ENCODE results near the gene FOXA2.
"Not testable (repeated sequence)": the region's sequence is repeated elsewhere in the genome, so short reads cannot be mapped to it uniquely, and the experiment has no call there.

FOXA2 gene

DNA sequence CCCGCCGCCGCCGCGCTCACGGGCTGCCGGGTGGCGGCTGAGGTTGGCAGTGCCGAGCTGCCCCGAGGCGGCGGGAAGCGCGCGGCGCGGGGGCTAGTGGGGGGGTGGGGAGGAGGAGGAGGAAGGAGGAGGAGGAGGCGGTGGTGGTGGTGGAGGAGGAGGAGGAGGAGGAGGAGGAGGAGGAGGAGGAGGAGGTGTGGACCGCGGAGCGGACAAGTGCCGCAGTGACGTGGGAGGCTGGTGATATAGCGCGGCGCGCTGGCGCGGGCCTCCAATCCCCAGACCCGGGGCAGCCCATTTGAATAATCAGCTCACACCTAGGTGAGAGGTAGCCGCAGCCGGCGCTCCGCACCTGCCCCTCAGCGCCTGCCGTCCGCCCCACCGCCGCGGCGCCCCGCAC, at the start of gene FOXA2:
Gene FOXA2 (minus strand): TSS at position 51 of the 400 bp plus-strand sequence. CDS start 294 bp downstream, outside the sequence.
- no peak for DNase-seq

DNA sequence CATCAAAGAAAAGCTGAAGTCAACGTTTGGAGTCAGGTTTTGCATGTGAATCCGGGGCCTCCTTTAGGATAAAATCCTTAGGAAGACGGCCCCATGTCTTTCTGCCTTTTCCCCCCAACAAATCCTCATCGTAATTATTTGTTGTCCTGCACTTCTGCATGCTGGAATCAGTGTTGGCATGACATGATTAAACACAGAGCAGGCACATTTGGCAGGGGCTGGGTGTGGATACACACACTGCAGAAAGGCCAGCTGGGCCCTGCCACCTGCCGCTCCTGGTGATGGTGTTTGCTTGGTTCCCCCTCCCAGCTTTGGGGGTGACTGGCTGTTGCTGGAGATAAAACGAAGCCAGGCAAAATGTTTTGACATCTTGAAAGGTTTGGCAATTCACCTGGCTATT, 46.3 kb upstream of the FOXA2 start:
- DNase-seq = no peak

DNA sequence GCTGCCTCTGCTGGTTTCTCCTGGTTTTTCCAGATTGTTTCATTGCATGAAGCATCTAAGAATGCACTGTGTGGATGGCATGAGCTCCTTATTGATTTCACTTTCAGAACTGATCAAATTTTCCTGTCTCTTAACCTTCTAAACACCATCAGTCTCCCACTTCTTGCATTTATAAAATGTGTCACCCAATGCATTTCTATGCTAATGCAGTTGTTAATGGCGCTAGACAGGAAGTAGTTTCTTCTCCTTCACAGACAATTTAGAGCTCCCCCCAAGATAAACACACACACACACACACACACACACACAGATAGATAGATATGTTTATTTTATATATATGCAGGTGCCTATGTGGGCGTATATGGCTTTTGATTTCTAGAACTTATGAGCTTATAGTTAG, 45.6 kb upstream of the FOXA2 start:
- DNase-seq = no peak

DNA sequence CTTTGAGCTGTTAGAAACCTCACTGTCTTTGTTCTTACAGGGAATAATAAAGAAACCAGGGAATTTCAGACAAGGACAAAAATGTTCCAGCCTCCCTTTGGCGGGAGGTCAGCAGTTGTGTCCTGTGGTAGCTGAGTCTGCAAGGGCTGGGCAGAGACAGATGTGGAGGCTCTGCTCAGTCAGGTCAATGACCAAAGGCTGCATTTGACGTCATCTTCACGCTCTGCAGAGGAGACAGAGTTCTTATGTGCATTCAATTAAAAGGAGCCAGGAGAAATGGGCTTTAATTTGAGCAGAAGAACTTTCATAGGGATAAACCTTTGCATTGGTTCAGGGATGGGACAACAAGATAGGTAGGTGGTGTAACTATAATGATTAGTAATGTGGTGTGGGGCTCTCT, 45.1 kb upstream of the FOXA2 start:
- no peak for DNase-seq

DNA sequence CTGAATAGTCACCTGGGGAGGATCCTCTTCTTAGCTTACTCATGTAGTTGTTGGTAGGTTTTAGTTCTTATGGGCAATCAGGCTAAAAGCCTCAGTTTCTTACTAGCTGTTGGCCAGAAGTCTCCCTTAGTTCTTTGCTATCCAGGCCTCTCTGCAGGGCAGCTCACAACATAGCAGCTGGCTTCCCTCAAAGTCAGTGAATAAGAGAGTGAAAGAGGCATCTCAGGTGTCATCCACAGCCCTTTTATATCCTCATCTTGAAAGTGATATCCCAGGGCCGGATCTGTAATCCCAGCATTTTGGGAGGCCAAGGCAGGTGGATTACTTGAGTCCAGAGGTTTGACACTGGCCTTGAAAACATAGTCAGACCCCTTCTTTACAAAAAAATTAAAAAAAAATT, 42.1 kb upstream of the FOXA2 start:
- DNase-seq = no peak

DNA sequence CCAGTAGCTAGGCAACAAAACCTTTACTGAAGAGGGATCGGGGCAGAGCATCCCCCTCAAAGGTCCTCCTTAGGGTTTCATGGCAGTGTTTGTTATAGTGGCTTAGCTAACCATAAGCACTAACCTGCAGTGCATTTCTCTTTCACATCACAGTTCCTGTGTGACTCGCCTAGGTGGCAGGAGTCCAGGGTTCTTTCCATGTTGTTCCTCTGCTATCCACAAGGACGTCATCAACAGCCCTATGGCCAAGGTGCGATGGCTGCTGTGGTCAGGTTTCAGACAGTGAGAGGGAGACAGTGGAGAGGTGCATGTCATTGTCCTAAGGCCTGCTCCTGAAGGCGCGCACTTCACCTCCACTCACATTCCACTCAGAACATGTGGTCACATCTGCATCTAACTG, 38.8 kb upstream of the FOXA2 start:
- DNase-seq = no peak

DNA sequence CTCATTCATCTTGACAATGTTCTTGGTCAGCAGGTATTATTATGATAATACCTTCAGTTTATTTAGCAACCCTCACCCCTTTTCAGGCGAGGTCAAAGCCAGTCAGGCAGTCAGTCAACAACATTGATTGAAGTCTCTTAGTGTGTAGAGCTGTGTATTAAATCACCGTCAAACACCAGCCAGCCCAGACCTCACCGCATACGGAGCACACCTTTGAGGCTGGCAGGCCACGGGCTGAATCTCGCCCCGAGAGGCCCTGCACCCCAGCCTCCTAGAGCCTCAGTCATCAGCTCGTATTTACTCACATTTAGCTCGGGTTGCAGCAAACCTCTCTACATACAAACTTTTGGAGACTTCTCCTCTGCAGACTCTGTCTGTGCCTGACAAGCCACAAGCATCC, 36.0 kb upstream of the FOXA2 start:
- DNase-seq = no peak

DNA sequence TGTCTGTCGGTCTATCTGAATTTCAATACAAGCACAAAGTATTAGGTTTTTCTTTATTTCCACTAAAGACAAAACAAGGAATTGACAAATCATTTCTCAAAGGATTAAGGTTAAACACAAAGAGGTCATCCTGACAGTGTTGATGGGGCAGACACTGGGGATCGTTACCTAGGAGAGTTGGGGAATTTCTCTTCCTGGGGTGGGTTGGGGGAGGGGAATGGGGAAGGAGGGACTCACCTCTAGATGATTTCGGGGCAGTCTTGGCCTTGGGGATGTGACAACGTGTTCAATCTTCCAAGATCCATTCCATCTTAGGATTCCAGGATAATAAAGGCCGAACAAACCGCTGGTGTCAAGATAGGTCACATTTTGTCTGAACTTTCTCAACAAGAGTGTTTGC, 35.4 kb upstream of the FOXA2 start:
- no peak for DNase-seq

DNA sequence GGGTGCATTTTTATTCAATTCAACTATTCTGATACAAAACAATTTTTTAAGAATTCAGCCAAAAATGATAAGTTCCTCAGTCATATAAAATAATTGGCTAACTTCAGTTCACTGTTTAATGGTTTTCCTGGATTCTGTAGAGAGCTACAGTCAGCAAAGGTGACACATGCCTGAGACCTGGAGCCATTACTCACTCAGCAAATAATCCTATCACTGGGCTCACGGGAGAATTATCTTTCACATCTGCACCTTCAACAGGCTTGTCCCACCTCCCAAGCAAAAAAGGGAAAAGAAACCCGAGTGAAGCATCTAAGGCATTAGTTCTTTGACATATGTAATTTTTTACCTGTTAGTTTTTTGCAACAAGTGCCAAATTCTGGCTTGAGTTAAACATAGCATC, 34.9 kb upstream of the FOXA2 start:
- no peak for DNase-seq

DNA sequence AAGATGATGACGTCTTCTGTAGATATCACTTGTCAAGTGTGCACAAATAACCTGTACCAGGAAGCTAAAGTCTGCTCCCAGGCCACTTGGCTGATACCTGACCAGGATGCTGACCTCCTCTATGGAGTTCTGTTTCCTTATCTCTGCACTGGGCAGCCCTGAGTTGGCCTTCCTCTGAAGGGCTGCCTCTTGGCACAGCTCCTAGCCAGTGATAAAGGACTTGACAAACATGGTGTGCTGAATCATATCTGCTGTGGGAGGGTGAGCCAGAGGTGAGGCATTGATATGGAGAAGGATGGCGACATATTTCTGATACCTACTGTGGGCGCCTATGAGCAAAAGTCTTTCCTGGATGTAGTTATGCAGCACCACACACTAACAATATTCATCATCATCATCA, 32.8 kb upstream of the FOXA2 start:
- DNase-seq = no peak

DNA sequence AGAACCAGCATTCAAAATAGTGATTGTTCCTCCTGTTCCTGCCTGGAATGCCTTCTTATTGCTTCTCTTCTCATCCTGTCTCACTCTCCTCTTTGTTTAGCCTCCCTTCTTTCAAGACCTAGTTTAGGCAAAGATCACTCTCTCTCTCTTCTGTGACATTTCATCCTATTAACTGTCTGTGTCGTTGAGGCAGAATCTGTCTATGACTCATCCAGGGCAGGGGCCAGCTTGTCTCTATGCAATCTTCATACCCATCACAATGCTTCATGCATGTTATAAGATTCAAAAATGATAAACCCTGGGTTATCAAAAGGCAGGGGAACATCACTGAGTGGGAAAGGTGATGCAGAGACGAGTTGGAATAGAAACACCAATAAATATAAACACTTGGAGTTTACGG, 32.2 kb upstream of the FOXA2 start:
- no peak for DNase-seq

DNA sequence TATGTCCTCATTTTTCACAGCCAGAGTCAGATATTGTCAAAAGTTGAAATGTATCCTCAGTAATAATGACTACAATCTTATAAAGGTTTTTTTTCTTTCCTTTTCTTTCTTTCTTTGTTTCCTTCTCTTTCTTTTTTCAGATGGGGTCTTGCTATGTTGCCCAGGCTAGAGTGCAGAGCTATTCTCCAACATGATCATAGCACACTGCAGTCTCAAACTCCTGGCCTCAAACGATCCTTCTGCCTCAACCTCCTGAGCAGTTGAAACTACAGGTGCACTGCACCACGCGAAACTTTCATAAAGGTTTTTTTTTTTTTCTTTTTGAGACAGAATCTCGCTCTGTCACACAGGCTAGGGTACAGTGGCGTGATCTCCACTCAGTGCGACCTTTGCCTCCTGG, 31.1 kb upstream of the FOXA2 start:
- DNase-seq = no peak

DNA sequence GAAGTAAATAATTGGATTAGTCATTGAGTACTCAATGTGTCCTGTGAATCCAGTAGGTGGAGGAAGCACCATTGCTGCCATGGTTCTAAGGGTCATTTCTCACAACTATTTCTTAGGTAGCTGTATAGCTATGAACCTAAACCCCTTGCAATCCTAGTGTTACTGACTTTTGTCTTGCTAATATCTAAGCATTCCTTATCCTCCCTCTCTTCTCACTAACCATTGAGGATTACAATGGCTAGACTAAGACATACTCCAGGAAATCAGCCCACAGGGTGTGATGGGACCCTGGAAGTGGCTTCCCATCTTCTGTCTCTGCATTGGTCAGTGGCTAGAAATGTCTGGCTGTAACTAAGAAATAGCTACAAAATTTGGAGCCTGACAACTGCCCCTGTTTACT, 27.3 kb upstream of the FOXA2 start:
- no peak for DNase-seq

DNA sequence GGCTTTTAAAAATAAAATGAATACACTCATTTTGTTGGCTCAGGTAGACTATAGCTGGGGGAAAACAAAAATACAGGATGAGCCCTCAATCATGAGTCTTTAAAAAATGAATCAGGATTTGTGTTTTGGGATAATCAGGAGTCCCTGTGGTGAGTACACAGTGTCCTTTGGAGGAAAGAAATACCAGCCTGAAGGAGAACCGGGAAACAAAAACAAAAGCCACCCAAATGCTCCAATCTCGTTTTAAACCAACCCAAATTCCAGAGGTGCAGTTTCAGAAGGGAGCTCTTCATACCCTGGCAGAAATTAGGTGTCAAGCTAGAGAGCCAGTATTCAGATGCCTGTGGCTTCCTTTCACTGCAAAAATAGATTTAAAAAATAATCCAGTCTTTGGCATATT, 23.3 kb upstream of the FOXA2 start:
- no peak for DNase-seq

DNA sequence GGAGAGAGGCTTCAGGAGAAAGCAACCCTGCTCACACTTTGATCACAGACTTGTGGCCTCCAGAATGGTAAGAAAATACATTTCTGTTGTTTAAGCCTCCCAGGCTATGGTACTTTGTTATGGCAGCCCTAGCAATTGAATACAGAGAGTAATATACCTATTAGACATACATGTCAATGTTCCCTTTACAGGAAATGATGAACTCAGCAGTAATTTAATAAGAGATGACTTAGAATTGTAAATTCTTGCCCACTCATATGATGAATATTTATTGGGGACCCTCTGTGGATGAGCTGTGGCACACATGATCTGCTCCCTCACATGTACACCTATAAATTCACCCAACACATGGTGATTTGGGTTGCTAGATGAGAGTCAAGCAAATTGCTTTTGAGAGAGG, 20.4 kb upstream of the FOXA2 start:
- DNase-seq = no peak

DNA sequence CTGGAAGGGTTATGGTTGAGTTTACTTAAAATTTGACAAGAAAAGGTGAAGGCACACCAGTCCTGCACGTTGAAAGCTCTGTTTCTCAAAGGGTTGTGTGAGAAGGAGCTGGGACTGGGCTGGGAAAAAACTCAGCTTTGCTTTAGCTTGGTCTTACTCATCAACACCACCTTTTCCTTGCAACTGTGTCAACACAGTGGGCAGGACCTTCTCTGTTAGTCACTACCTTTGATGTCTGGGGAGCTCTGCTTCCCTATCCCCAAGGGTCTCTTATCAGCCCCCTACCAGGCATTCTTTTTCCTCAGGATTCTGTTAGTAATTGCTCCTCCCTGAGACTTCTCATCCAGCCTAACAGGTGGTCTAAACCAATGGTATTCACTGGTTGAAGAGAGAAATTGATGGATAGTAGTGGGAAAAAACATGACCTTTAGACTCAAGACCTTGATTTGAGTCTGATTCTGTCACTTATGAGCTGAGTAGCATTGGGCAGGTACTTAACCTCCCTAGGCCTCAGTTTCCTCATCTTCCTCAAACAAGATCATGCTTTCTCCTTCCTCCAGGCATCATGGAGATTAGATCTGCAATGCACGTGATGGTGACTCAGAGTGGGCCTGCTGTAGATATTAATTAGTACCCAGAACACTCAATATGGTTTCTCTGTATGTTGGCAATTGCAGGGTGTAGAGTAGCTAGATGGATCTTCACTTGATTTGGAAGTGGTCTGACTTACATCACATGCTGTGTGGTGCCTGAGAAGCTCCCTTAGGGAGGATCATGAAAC, 17.2 kb upstream of the FOXA2 start:
- no peak for DNase-seq

DNA sequence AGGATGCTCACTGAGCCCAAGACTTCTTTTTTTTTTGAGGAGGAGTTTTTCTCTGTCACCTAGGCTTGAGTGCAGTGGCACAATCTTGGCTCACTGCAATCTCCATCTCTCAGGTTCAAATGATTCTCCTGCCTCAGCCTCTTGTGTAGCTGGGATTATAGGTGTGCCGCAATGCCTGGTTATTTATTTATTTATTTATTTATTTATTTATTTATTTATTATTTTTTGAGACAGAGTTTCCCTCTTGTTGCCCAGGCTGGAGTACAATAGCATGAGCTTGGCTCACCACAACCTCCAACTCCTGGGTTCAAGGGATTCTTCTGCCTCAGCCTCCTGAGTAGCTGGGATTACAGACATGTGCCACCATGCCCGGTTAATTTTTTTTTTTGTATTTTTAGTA, 14.9 kb upstream of the FOXA2 start:
- not testable (repeated sequence) for DNase-seq

DNA sequence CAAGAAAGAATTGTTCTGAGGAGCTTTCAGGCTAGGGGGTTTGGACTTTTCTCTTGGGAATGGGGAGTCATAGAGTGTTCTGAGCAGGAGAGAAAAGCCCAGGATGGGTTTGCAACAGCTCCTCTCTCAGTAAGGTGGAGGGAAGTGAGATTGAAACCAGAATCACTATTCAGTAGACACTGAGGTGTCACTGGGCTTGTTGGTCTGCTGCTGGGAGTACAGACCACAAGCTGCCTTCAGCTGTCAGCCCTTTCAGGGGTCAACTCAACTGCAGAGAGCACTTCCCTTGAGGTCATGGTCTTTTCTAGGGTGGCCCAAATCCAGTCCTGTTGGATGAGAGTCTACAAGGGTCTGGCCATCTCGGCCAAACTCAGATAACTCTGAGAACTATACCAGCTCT, 12.9 kb upstream of the FOXA2 start:
- DNase-seq = no peak

DNA sequence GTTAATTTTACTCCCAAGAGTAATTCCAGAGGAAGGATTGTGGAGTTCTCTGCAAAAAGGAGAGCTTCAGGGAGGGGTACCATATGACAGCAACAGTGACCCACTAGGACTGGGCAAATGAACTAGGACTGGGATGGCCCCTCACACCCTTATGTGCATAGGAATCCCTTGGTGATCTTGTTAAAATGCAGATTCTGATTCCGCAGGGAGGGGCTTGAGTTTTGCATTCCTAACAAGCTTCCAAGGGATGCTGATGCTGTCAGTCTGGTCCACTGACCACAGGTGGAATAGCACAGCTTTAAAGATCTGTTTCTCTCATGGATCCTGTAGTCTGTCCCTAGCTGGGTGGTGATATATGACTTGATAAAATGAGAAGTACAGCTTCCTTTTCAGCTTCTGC, 6.3 kb upstream of the FOXA2 start:
- DNase-seq = no peak

DNA sequence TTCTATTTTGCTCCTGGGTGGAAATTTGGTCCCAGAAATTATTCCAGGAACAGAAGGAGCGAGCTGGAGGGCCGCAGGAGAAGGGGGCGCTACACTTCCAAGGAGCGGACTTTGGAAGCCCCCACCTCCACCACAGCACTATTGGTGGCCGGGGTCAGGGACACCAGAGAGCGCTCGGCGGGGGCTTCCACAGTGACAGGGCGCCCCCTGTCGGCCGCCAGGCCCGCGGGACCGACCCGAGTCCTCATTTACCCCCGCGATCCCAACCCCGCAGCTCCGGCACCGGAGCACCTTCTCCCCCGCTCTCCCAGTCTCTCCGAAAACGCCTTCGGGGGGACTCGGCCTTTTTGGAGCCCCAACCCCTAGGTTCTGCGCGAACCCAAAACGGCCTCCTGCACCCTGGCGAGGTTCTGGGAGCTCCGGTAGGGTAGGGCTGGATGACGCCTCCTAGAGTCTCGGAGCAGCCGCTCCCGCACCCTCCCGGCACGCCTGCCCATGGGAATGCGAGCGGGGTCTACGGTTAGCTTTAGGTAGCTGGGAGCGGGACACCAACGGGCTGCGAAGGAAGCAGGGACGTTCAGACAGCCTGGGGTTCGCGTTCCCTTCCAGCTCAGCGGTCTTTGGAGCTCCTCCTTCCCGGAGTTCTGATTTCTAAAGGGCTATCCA, 2.4 kb upstream of the FOXA2 start:
- no peak for DNase-seq

DNA sequence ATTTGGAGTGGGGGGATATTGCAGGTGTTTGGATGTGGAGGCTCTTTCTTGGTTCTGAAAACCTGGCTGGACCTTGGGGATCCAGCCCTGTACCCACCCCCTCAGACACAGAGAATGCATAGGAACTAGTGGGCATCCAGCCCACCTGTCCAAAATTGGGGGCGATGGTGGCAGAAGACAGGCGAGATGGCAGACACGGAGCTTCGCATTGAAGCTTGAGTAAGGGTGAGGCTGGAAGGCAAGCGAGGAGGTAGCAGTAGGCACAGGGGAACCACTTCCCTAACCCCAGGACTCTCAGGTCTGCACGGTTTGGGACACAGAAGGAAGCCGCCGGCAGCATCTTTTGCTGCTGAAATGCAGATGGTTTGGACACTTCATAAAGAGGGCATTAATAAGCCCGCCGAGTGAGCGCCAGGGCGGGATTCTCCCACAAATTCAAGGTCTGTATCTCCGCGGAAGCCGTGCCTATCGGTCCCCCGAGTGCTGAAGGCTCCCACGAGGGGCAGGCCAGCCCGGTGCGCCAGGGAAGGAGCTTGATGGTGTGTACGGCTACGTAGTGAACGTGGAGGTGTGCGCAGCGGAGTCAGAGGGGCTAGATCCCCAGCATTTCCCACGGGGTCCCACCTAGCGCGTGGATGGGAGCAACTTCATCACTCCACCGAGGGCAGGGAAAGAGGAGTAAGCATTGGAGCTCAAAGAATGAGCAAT, 1.6 kb upstream of the FOXA2 start:
- no peak for DNase-seq

DNA sequence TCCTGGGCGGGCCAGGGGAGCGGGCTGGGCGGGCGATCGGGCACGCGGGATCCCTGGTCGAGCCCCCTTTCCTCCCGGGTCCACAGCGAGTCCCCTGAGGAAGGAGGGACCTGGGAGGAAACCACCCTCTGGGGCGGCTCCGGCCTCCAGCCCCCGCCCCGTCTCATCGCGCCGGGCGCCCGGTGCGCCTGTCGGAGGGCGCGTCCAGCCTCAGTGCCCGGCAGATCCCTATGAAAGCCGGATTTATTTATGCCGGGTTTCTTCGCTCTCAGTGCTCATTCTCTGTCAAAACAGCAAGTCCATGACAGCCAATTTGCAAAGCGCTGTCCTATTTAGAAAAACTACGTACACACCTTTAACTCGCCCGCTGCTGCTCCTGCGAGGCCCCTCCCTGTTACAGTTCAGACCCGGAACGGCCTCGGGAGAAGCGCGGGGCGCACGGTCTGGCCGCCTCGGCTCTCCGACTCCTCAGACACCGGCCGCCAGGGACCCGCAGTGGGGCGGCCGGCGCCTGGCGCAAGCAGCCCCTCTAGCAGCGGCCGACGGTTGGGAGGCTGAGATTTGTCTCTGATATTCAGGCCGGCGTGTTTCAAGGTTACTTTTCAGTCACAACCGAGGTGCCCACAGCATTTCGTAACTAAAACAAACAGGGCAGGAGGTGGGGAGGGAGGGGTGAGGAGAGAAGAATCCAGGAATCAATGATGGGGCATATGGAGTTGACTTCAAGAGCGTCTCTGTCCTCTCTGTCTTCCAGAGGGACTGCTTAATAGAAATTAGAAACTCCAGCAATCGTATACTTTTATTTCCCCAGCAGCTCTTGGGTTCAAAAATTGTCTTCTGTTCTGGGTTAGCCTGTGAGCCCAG, 782 bp upstream of the FOXA2 start:
- no peak for DNase-seq
